ENCODE results near the gene CNOT3.

DNA sequence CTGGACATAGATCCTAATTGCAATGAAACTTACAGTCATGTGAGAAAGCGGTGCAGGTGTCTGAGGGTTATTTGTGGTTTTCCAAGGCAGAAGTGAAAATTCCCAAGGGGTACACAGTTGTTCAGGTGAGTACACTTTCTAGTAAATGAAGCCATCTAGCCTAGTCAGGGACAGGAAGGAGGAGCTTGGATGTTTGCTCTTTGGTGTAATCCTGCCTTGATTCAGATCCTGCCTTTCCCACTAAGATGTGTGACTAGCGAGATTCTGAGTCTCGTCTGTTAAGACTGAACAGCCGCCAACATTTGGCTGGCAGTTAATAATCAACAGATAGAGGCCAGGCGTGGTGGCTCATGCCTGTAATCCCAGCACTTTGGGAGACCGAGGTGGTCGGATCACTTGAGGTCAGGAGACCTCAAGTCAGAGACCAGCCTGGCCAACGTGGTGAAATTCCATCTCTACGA lies 65.6 kb downstream of the CNOT3 start:
- TF ChIP-seq, protein P1, sequence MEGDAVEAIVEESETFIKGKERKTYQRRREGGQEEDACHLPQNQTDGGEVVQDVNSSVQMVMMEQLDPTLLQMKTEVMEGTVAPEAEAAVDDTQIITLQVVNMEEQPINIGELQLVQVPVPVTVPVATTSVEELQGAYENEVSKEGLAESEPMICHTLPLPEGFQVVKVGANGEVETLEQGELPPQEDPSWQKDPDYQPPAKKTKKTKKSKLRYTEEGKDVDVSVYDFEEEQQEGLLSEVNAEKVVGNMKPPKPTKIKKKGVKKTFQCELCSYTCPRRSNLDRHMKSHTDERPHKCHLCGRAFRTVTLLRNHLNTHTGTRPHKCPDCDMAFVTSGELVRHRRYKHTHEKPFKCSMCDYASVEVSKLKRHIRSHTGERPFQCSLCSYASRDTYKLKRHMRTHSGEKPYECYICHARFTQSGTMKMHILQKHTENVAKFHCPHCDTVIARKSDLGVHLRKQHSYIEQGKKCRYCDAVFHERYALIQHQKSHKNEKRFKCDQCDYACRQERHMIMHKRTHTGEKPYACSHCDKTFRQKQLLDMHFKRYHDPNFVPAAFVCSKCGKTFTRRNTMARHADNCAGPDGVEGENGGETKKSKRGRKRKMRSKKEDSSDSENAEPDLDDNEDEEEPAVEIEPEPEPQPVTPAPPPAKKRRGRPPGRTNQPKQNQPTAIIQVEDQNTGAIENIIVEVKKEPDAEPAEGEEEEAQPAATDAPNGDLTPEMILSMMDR (IDR thresholded peaks at IDR 0.05) = no peak
- no peak for TF ChIP-seq POLR2A (IDR thresholded peaks at IDR 0.05)
